Measurements from ENCODE around the gene ABCC1.

DNA sequence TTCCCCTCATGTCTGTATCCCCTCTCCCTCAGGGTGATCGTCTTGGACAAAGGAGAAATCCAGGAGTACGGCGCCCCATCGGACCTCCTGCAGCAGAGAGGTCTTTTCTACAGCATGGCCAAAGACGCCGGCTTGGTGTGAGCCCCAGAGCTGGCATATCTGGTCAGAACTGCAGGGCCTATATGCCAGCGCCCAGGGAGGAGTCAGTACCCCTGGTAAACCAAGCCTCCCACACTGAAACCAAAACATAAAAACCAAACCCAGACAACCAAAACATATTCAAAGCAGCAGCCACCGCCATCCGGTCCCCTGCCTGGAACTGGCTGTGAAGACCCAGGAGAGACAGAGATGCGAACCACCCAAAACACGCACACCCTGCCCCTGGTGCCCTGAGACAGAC is 191.7 kb downstream of the ABCC1 start:
- TF ChIP-seq, protein P1, sequence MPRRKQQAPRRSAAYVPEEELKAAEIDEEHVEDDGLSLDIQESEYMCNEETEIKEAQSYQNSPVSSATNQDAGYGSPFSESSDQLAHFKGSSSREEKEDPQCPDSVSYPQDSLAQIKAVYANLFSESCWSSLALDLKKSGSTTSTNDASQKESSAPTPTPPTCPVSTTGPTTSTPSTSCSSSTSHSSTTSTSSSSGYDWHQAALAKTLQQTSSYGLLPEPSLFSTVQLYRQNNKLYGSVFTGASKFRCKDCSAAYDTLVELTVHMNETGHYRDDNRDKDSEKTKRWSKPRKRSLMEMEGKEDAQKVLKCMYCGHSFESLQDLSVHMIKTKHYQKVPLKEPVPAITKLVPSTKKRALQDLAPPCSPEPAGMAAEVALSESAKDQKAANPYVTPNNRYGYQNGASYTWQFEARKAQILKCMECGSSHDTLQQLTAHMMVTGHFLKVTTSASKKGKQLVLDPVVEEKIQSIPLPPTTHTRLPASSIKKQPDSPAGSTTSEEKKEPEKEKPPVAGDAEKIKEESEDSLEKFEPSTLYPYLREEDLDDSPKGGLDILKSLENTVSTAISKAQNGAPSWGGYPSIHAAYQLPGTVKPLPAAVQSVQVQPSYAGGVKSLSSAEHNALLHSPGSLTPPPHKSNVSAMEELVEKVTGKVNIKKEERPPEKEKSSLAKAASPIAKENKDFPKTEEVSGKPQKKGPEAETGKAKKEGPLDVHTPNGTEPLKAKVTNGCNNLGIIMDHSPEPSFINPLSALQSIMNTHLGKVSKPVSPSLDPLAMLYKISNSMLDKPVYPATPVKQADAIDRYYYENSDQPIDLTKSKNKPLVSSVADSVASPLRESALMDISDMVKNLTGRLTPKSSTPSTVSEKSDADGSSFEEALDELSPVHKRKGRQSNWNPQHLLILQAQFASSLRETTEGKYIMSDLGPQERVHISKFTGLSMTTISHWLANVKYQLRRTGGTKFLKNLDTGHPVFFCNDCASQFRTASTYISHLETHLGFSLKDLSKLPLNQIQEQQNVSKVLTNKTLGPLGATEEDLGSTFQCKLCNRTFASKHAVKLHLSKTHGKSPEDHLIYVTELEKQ (tag by site-specific recombination; IDR thresholded peaks at IDR 0.05; ENCODE audit: borderline replicate concordance), result no peak
- TF ChIP-seq, protein P2, sequence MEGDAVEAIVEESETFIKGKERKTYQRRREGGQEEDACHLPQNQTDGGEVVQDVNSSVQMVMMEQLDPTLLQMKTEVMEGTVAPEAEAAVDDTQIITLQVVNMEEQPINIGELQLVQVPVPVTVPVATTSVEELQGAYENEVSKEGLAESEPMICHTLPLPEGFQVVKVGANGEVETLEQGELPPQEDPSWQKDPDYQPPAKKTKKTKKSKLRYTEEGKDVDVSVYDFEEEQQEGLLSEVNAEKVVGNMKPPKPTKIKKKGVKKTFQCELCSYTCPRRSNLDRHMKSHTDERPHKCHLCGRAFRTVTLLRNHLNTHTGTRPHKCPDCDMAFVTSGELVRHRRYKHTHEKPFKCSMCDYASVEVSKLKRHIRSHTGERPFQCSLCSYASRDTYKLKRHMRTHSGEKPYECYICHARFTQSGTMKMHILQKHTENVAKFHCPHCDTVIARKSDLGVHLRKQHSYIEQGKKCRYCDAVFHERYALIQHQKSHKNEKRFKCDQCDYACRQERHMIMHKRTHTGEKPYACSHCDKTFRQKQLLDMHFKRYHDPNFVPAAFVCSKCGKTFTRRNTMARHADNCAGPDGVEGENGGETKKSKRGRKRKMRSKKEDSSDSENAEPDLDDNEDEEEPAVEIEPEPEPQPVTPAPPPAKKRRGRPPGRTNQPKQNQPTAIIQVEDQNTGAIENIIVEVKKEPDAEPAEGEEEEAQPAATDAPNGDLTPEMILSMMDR (tag by site-specific recombination; IDR thresholded peaks at IDR 0.05), result no peak
- TF ChIP-seq, protein P3, sequence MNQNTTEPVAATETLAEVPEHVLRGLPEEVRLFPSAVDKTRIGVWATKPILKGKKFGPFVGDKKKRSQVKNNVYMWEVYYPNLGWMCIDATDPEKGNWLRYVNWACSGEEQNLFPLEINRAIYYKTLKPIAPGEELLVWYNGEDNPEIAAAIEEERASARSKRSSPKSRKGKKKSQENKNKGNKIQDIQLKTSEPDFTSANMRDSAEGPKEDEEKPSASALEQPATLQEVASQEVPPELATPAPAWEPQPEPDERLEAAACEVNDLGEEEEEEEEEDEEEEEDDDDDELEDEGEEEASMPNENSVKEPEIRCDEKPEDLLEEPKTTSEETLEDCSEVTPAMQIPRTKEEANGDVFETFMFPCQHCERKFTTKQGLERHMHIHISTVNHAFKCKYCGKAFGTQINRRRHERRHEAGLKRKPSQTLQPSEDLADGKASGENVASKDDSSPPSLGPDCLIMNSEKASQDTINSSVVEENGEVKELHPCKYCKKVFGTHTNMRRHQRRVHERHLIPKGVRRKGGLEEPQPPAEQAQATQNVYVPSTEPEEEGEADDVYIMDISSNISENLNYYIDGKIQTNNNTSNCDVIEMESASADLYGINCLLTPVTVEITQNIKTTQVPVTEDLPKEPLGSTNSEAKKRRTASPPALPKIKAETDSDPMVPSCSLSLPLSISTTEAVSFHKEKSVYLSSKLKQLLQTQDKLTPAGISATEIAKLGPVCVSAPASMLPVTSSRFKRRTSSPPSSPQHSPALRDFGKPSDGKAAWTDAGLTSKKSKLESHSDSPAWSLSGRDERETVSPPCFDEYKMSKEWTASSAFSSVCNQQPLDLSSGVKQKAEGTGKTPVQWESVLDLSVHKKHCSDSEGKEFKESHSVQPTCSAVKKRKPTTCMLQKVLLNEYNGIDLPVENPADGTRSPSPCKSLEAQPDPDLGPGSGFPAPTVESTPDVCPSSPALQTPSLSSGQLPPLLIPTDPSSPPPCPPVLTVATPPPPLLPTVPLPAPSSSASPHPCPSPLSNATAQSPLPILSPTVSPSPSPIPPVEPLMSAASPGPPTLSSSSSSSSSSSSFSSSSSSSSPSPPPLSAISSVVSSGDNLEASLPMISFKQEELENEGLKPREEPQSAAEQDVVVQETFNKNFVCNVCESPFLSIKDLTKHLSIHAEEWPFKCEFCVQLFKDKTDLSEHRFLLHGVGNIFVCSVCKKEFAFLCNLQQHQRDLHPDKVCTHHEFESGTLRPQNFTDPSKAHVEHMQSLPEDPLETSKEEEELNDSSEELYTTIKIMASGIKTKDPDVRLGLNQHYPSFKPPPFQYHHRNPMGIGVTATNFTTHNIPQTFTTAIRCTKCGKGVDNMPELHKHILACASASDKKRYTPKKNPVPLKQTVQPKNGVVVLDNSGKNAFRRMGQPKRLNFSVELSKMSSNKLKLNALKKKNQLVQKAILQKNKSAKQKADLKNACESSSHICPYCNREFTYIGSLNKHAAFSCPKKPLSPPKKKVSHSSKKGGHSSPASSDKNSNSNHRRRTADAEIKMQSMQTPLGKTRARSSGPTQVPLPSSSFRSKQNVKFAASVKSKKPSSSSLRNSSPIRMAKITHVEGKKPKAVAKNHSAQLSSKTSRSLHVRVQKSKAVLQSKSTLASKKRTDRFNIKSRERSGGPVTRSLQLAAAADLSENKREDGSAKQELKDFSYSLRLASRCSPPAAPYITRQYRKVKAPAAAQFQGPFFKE (tag by site-specific recombination; IDR thresholded peaks at IDR 0.05; ENCODE audit: borderline replicate concordance), result no peak
- TF ChIP-seq ZNF223 (tag by site-specific recombination; IDR thresholded peaks at IDR 0.05) (no peak), ZNF221 (tag by site-specific recombination; IDR thresholded peaks at IDR 0.05; ENCODE audit: borderline replicate concordance) (no peak), ZNF837 (tag by site-specific recombination; IDR thresholded peaks at IDR 0.05) (no peak), ZBTB20 (tag by site-specific recombination; IDR thresholded peaks at IDR 0.05) (no peak)
- TF ChIP-seq, protein P4, sequence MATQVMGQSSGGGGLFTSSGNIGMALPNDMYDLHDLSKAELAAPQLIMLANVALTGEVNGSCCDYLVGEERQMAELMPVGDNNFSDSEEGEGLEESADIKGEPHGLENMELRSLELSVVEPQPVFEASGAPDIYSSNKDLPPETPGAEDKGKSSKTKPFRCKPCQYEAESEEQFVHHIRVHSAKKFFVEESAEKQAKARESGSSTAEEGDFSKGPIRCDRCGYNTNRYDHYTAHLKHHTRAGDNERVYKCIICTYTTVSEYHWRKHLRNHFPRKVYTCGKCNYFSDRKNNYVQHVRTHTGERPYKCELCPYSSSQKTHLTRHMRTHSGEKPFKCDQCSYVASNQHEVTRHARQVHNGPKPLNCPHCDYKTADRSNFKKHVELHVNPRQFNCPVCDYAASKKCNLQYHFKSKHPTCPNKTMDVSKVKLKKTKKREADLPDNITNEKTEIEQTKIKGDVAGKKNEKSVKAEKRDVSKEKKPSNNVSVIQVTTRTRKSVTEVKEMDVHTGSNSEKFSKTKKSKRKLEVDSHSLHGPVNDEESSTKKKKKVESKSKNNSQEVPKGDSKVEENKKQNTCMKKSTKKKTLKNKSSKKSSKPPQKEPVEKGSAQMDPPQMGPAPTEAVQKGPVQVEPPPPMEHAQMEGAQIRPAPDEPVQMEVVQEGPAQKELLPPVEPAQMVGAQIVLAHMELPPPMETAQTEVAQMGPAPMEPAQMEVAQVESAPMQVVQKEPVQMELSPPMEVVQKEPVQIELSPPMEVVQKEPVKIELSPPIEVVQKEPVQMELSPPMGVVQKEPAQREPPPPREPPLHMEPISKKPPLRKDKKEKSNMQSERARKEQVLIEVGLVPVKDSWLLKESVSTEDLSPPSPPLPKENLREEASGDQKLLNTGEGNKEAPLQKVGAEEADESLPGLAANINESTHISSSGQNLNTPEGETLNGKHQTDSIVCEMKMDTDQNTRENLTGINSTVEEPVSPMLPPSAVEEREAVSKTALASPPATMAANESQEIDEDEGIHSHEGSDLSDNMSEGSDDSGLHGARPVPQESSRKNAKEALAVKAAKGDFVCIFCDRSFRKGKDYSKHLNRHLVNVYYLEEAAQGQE (tag by site-specific recombination; IDR thresholded peaks at IDR 0.05), result no peak
